Suppressor macrophage treated with lipopolysaccharide for 1 hour (primary cell): ENCODE results near the gene RAB43.
"Not testable (repeated sequence)": the region's sequence is repeated elsewhere in the genome, so short reads cannot be mapped to it uniquely, and the experiment has no call there.

Experiments
- DNase-seq, 3 donors: peaks; one replicate each; pipeline ENCODE4 v3.0.0-alpha.2; 2020 to 2022

The RAB43 gene

GRCh38 chr3:129121792-129122411 is at the start of gene RAB43:
TSS of gene RAB43 (minus strand) at chr3:129121804. CDS start at chr3:129121489, 315 bp downstream.
- DNase-seq = peak; percentile 61 to 84 (median 71)

GRCh38 chr3:129166579-129167332 is 45.2 kb upstream of the RAB43 start:
- DNase-seq = no peak

GRCh38 chr3:129165594-129165993 is 44.0 kb upstream of the RAB43 start:
- DNase-seq = not testable (repeated sequence)

- no peak for DNase-seq
Measured at GRCh38 chr3:129164500-129164899, 42.9 kb upstream of the RAB43 start.

- no peak for DNase-seq
Measured at GRCh38 chr3:129162729-129163579, 41.4 kb upstream of the RAB43 start.

GRCh38 chr3:129161860-129162271 is 40.3 kb upstream of the RAB43 start:
- peak in 2 of 3 donors; percentile 24 to 38 for DNase-seq

GRCh38 chr3:129160891-129161859 is 39.6 kb upstream of the RAB43 start, which contains the start of gene ISY1:
TSS of gene ISY1 (minus strand) at chr3:129161063. CDS start at chr3:129160975, 88 bp downstream.
- peak; percentile 95 to 96 (median 96) for DNase-seq

GRCh38 chr3:129144786-129145185 is 23.2 kb upstream of the RAB43 start:
- no peak for DNase-seq

- not testable (repeated sequence) for DNase-seq
Measured at GRCh38 chr3:129141011-129141410, 19.4 kb upstream of the RAB43 start.

- no peak for DNase-seq
Measured at GRCh38 chr3:129139911-129140310, 18.3 kb upstream of the RAB43 start.

GRCh38 chr3:129136275-129136674 is 14.7 kb upstream of the RAB43 start:
- DNase-seq = not testable (repeated sequence)

- no peak for DNase-seq
Measured at GRCh38 chr3:129132097-129132866, 10.7 kb upstream of the RAB43 start.

- DNase-seq = no peak
Measured at GRCh38 chr3:129131465-129132088, 10.0 kb upstream of the RAB43 start.

- DNase-seq = no peak
Measured at GRCh38 chr3:129130291-129130813, 8.7 kb upstream of the RAB43 start.

- DNase-seq = no peak
Measured at GRCh38 chr3:129128357-129129155, 7.0 kb upstream of the RAB43 start.

- no peak for DNase-seq
Measured at GRCh38 chr3:129126726-129127280, 5.2 kb upstream of the RAB43 start.

GRCh38 chr3:129123314-129124060 is 1.9 kb upstream of the RAB43 start:
- DNase-seq = no peak

GRCh38 chr3:129122412-129123011 is 908 bp upstream of the RAB43 start:
- DNase-seq = peak; percentile 48 to 54 (median 48)
